ENCODE measurements around the gene SKI. TPM values are rescaled to one million over a fixed set of nuclear protein-coding genes. Genes with fewer than 3 reads are reported as not detected.
A peak's percentile ranks its signal among the peaks of the same experiment; 100 is the strongest.
"Not testable (repeated sequence)": the region's sequence is repeated elsewhere in the genome, so short reads cannot be mapped to it uniquely, and the experiment has no call there.

The SKI gene
- total RNA-seq, 8 experiments from 2014 or later: 5.0 to 36.8 (median 22.6) TPM

- Histone ChIP-seq H3K4me3 (no peak overlapping the region), H3K4me1 (replicated peaks in 1 of 2) (peaks cover 85 to 90% of the 10 kb centered on the region in 2 donors), H3K27ac (no peak overlapping the region)
- 49 to 100% (median 80%) methylated on average over 1 to 17 of the region's 28 CpGs; no CpG with 5 or more reads in 2 of the 10 experiments for WGBS, 10 experiments
- in situ Hi-C loops (cut with MboI; ENCODE audit: low pct_unique_long_range_greater_than_20kb in 2 of 9, low sequenced_read_pairs in 9 of 9, unreplicated experiment in 9 of 9): no loop called here
- no peak for ATAC-seq (replicated peaks in 6 of 8)
Observed at GRCh38 chr1:2236695-2237677, 8.9 kb downstream of the SKI start.

- ATAC-seq (replicated peaks in 6 of 8): no peak
- H3K4me3 ChIP-seq: no peak overlapping the region
- WGBS, 10 experiments: 63 to 92% (median 65%) methylated on average over 4 to 15 of the region's 19 CpGs; no CpG with 5 or more reads in 6 of the 10 experiments
Observed at GRCh38 chr1:2237773-2238172, 9.7 kb downstream of the SKI start.

DNA sequence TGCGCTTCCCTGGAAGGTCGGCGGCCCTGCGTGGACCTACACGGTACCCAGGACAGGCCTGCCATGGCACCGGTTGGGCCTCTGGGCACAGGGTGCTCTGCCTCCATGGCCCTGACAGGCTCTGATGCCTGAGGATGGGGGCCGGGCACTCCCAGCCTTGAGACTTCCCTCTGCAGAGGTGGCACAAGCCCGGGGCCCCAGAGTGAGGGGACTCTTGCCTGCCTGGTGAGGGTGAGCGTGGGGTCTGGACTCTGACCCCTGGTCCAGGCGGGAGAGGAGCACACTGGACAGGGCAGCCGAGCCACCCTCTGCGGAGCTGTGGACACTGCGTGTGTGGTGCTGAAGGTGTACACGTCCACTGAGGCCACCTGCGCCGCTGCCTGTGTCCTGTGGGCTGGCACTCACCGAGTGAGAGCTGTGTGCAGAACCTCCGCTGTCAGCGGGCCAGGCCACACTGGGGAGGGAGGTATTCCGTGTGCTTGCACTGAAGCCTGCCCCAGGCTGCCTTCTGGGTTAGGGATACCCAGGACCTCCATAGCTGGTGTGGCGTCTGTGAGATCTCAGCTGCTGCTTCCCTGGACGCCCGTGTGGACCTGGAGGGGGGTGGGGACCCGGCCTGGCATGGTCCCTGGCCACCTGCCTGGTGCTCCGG, 10.4 kb downstream of the SKI start:
- no peak for ATAC-seq (replicated peaks in 6 of 8)
- Histone ChIP-seq H3K4me3 (no peak overlapping the region), H3K27ac (no peak overlapping the region), H3K4me1 (replicated peaks in 1 of 2) (peaks cover 85 to 90% of the 10 kb centered on the region in 2 donors)
- in situ Hi-C loops (cut with MboI; ENCODE audit: low pct_unique_long_range_greater_than_20kb in 2 of 9, low sequenced_read_pairs in 9 of 9, unreplicated experiment in 9 of 9): no loop called here
- WGBS, 10 experiments: 47 to 100% (median 78%) methylated on average over 1 to 9 of the region's 25 CpGs; no CpG with 5 or more reads in 4 of the 10 experiments

More at GRCh38 chr1:2237773-2238172, 9.7 kb downstream of the SKI start:
- Histone ChIP-seq H3K27ac (no peak overlapping the region), H3K4me1 (replicated peaks in 1 of 2) (peaks cover 85 to 90% of the 10 kb centered on the region in 2 donors)
- in situ Hi-C loops (cut with MboI; ENCODE audit: low pct_unique_long_range_greater_than_20kb in 2 of 9, low sequenced_read_pairs in 9 of 9, unreplicated experiment in 9 of 9): no loop called here

DNA sequence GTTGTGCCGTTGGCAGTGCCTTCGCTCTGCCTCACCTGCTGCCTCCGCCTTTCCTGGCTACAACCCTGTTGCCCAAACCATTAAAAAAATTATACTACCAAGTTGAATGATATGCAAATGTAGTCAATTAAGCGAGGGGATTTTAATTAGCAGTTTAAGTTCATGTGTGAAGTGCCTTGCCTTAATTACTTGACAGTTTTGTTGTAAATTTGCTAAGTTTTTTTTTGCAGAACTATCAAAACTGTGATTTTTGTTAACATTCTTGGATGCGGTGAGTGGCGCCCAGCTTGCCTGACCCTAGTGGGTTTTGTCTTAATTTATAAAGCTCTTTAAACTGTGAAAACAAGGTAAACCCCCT, 10.9 kb downstream of the SKI start:
- H3K4me3 ChIP-seq: no peak overlapping the region
- 63 to 100% (median 90%) methylated on average over 1 to 6 of the region's 6 CpGs; no CpG with 5 or more reads in 2 of the 10 experiments for WGBS, 10 experiments
- no peak for ATAC-seq (replicated peaks in 6 of 8)
- H3K4me1 ChIP-seq (replicated peaks in 1 of 2): peaks cover 81 to 89% of the 10 kb centered on the region in 2 donors
- in situ Hi-C loops (cut with MboI; ENCODE audit: low pct_unique_long_range_greater_than_20kb in 2 of 9, low sequenced_read_pairs in 9 of 9, unreplicated experiment in 9 of 9): no loop called here
- no peak overlapping the region for H3K27ac ChIP-seq

DNA sequence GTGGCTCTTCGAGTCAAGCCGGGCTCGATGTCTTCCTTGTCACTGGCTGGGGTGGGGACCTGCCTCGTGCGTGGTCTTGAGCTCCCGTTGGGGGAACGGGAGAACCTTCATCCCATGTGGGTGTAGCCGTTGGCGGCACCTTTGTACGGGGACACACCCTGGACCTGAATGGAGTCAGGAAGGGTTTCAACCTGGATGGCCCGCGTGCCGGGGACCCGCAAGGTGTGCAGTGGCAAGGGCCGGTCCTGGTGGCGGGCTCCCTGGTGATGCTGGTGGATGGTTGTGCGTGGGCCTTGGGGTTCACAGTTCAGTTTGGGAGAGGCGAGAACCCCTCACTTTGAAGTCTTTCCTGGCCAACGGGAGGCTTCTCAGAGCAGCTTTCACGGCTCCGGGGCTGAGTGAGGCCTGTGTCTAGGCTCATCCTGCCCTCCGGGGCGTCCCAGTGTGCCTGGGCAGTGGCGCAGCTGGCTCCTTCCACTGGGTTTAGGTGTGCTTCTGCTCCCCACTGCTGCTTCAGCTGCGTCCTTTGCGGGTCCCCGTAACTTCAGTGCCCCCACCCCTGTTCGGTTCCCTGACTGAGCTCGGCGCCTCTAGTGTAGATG, 11.4 kb downstream of the SKI start:
- 80 to 100% (median 87%) methylated on average over 1 to 21 of the region's 30 CpGs; no CpG with 5 or more reads in 3 of the 10 experiments for WGBS, 10 experiments
- peaks cover 76 to 84% of the 10 kb centered on the region in 2 donors for H3K4me1 ChIP-seq (replicated peaks in 1 of 2)
- no peak overlapping the region for H3K4me3 ChIP-seq
- ATAC-seq (replicated peaks in 6 of 8): peak in 1 of 8 experiments; percentile 1
- in situ Hi-C loops (cut with MboI; ENCODE audit: low pct_unique_long_range_greater_than_20kb in 2 of 9, low sequenced_read_pairs in 9 of 9, unreplicated experiment in 9 of 9): no loop called here
- H3K27ac ChIP-seq: peak overlapping the region in 1 of 2 donors; percentile 57

- in situ Hi-C loops (cut with MboI; ENCODE audit: low pct_unique_long_range_greater_than_20kb in 2 of 9, low sequenced_read_pairs in 9 of 9, unreplicated experiment in 9 of 9): no loop called here
- ATAC-seq (replicated peaks in 6 of 8): peak; percentile 43 to 70 (median 49)
- peaks cover 69 to 75% of the 10 kb centered on the region in 2 donors for H3K4me1 ChIP-seq (replicated peaks in 1 of 2)
- peak overlapping the region in 1 of 2 donors; percentile 57 for H3K27ac ChIP-seq
- H3K4me3 ChIP-seq: no peak overlapping the region
- WGBS, 10 experiments: 60 to 93% (median 71%) methylated on average over 3 to 19 of the region's 30 CpGs; no CpG with 5 or more reads in 3 of the 10 experiments
Observed at GRCh38 chr1:2240270-2241156, 12.4 kb downstream of the SKI start.

DNA sequence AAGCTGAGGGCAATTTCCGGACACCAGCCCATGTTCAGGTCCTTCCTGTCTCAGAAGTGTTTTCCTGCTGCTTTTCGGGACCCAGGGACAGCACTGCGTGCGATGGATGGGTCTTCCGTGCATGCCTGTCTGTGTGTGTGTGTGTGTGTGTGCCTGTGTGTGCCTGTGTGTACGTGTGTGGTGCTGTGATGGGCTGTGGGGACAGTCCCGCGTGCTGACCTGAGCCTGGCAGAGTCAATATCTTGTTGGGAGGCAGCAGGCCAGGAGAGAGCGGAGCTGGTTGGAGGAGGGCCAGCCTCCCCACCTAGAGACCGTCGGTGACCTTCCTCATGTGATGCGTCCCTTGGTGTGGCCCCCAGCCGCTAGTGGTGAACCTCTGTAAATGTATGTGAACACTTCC, 13.7 kb downstream of the SKI start:
- WGBS, 10 experiments: 72 to 100% (median 83%) methylated on average over 1 to 13 of the region's 13 CpGs; no CpG with 5 or more reads in 4 of the 10 experiments
- Histone ChIP-seq H3K4me3 (no peak overlapping the region), H3K27ac (no peak overlapping the region), H3K4me1 (replicated peaks in 1 of 2) (peaks cover 75 to 79% of the 10 kb centered on the region in 2 donors)
- in situ Hi-C loops (cut with MboI; ENCODE audit: low pct_unique_long_range_greater_than_20kb in 2 of 9, low sequenced_read_pairs in 9 of 9, unreplicated experiment in 9 of 9): no loop called here
- ATAC-seq (replicated peaks in 6 of 8): peak in 2 of 8 experiments; percentile 18 to 21

- Histone ChIP-seq H3K4me1 (replicated peaks in 1 of 2) (peaks cover 75 to 79% of the 10 kb centered on the region in 2 donors), H3K27ac (peak overlapping the region in 1 of 2 donors; percentile 43), H3K4me3 (no peak overlapping the region)
- ATAC-seq (replicated peaks in 6 of 8): peak in 6 of 8 experiments; percentile 9 to 70 (median 54)
- in situ Hi-C loops (cut with MboI; ENCODE audit: low pct_unique_long_range_greater_than_20kb in 2 of 9, low sequenced_read_pairs in 9 of 9, unreplicated experiment in 9 of 9): no loop called here
- 58 to 100% (median 82%) methylated on average over 1 to 17 of the region's 33 CpGs for WGBS, 10 experiments
Observed at GRCh38 chr1:2242814-2243725, 15.0 kb downstream of the SKI start.

DNA sequence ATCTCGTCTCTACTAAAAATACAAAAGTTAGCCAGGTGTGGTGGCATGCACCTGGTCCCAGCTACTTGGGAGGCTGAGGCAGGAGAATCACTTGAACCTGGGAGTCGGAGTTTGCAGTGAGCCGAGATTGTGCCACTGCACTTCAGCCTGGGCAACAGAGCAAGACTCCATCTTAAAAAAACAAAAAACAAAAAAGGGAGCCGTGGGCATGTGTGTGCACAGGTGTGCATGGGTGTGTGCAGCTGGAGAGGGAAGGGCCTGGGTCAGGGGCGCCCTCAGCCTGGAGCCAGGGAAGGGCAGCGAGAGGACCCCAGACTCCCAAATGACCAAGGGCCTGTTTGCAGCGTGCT, 18.9 kb downstream of the SKI start:
- 49 to 100% (median 86%) methylated on average over 1 to 4 of the region's 7 CpGs; no CpG with 5 or more reads in 4 of the 10 experiments for WGBS, 10 experiments
- H3K4me3 ChIP-seq; ATAC-seq (replicated peaks in 6 of 8); in situ Hi-C loops (cut with MboI; ENCODE audit: low pct_unique_long_range_greater_than_20kb in 2 of 9, low sequenced_read_pairs in 9 of 9, unreplicated experiment in 9 of 9): not testable (repeated sequence)
- H3K27ac ChIP-seq: peak overlapping the region; percentile 64 to 82
- peaks cover 82 to 85% of the 10 kb centered on the region in 2 donors for H3K4me1 ChIP-seq (replicated peaks in 1 of 2)

DNA sequence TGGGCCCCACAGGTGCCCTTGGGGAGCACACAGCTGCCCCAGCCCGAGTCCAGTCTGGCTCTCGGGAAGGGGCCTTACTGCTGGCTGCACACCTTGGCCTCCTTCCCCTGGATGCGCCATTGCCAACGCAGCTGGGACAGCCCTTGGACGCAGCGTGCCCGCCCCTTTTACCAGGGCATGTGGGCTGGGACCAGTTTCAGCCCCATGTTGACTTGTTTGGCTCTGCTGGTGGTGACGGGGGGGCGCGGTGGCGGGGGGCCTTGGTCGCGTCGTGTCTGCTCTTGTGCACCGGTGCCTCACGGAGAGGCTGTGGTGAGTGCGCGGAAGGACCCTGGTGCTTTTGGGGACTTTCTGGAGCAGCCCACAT, 19.6 kb downstream of the SKI start:
- WGBS, 10 experiments: 0 to 50% (median 27%) methylated on average over 1 to 2 of the region's 18 CpGs; no CpG with 5 or more reads in 6 of the 10 experiments
- peak in 2 of 8 experiments; percentile 5 for ATAC-seq (replicated peaks in 6 of 8)

GRCh38 chr1:2248127-2248826, 20.2 kb downstream of the SKI start:
- peaks cover 74 to 79% of the 10 kb centered on the region in 2 donors for H3K4me1 ChIP-seq (replicated peaks in 1 of 2)
- peak overlapping the region; percentile 82 to 90 for H3K27ac ChIP-seq
- WGBS, 10 experiments: 0 to 100% (median 28%) methylated on average over 1 to 14 of the region's 21 CpGs; no CpG with 5 or more reads in 4 of the 10 experiments
- peak in 5 of 8 experiments; percentile 44 to 65 (median 54) for ATAC-seq (replicated peaks in 6 of 8)
- H3K4me3 ChIP-seq: peak overlapping the region in 2 of 5 donors; percentile 1 to 5
- in situ Hi-C loops (cut with MboI; ENCODE audit: low pct_unique_long_range_greater_than_20kb in 2 of 9, low sequenced_read_pairs in 9 of 9, unreplicated experiment in 9 of 9): no loop called here

More for the DNA sequence above, 19.6 kb downstream of the SKI start:
- H3K4me3 ChIP-seq: peak overlapping the region in 2 of 5 donors; percentile 1 to 5
- in situ Hi-C loops (cut with MboI; ENCODE audit: low pct_unique_long_range_greater_than_20kb in 2 of 9, low sequenced_read_pairs in 9 of 9, unreplicated experiment in 9 of 9): no loop called here
- H3K4me1 ChIP-seq (replicated peaks in 1 of 2): peaks cover 79 to 84% of the 10 kb centered on the region in 2 donors
- H3K27ac ChIP-seq: peak overlapping the region; percentile 82 to 90
